ENCODE data around the gene SPATA7.

The SPATA7 gene

GRCh38 chr14:88476214-88476774, 90.8 kb downstream of the SPATA7 start:
- no peak for DNase-seq (ENCODE audit: low spot score)
- no peak for TF ChIP-seq CTCF (IDR thresholded peaks at IDR 0.05; ENCODE audit: extremely low read depth, insufficient read depth, missing control alignments)
- in situ Hi-C loops (cut with MboI; ENCODE audit: low pct_unique_long_range_greater_than_20kb, low sequenced_read_pairs, unreplicated experiment) = loop anchor here (25.0 kb wide), 1 partner anchor 411 kb away; no protein-coding TSS in a partner anchor

GRCh38 chr14:88476825-88477224, 91.4 kb downstream of the SPATA7 start:
- no peak for DNase-seq (ENCODE audit: low spot score)
- in situ Hi-C loops (cut with MboI; ENCODE audit: low pct_unique_long_range_greater_than_20kb, low sequenced_read_pairs, unreplicated experiment) = loop anchor here (25.0 kb wide), 1 partner anchor 410 kb away; no protein-coding TSS in a partner anchor
- no peak for TF ChIP-seq CTCF (IDR thresholded peaks at IDR 0.05; ENCODE audit: extremely low read depth, insufficient read depth, missing control alignments)

GRCh38 chr14:88477513-88478250, 92.2 kb downstream of the SPATA7 start:
- in situ Hi-C loops (cut with MboI; ENCODE audit: low pct_unique_long_range_greater_than_20kb, low sequenced_read_pairs, unreplicated experiment) = loop anchor here (25.0 kb wide), 1 partner anchor 410 kb away; no protein-coding TSS in a partner anchor
- TF ChIP-seq CTCF (IDR thresholded peaks at IDR 0.05; ENCODE audit: extremely low read depth, insufficient read depth, missing control alignments) = no peak

GRCh38 chr14:88478931-88479330, 93.5 kb downstream of the SPATA7 start:
- no peak for DNase-seq (ENCODE audit: low spot score)
- in situ Hi-C loops (cut with MboI; ENCODE audit: low pct_unique_long_range_greater_than_20kb, low sequenced_read_pairs, unreplicated experiment) = loop anchor here (25.0 kb wide), 1 partner anchor 408 kb away; no protein-coding TSS in a partner anchor
- TF ChIP-seq CTCF (IDR thresholded peaks at IDR 0.05; ENCODE audit: extremely low read depth, insufficient read depth, missing control alignments) = no peak

More at GRCh38 chr14:88477513-88478250, 92.2 kb downstream of the SPATA7 start:
- no peak for DNase-seq (ENCODE audit: low spot score)

- TF ChIP-seq CTCF (IDR thresholded peaks at IDR 0.05; ENCODE audit: extremely low read depth, insufficient read depth, missing control alignments) = no peak
- in situ Hi-C loops (cut with MboI; ENCODE audit: low pct_unique_long_range_greater_than_20kb, low sequenced_read_pairs, unreplicated experiment) = loop anchor here (25.0 kb wide), 1 partner anchor 408 kb away; no protein-coding TSS in a partner anchor
- DNase-seq (ENCODE audit: low spot score) = no peak
Measured at GRCh38 chr14:88479574-88479987, 94.1 kb downstream of the SPATA7 start.

- DNase-seq (ENCODE audit: low spot score) = no peak
- in situ Hi-C loops (cut with MboI; ENCODE audit: low pct_unique_long_range_greater_than_20kb, low sequenced_read_pairs, unreplicated experiment) = loop anchor here (25.0 kb wide), 1 partner anchor 406 kb away; no protein-coding TSS in a partner anchor
- TF ChIP-seq CTCF (IDR thresholded peaks at IDR 0.05; ENCODE audit: extremely low read depth, insufficient read depth, missing control alignments) = no peak
Measured at GRCh38 chr14:88481059-88481458, 95.6 kb downstream of the SPATA7 start.

All from GM13977 (cell line).